Raji (cell line): ENCODE measurements around the gene BBC3.

Experiments
- POLR2A ChIP-seq: IDR thresholded peaks from 2 replicates; pipeline ENCODE4 v1.6.1; 2011; ENCODE audit warnings: low read depth, low read length, control low read depth; ENCODE audit not compliant: insufficient read depth

BBC3 gene

GRCh38 chr19:47188507-47189033 is 42.4 kb downstream of the BBC3 start:
- TF ChIP-seq POLR2A: no peak

DNA sequence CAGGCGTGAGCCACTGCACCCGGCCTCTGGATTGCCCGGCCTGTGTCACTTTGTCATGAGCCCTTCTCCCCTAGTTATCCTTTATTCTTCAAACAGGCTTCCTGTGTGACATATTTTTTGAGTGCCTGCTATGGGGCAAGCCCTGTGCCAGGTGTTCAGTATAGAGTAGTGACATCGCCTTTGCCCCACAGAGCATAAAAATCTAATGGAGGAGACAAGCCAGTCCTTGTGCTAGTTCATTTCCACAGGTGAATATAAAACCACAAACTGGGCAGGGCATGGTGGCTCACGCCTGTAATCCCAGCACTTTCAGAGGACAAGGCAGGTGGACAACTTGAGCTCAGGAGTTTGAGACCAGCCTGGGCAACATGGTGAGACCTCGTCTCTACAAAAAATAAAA is 43.2 kb downstream of the BBC3 start:
- TF ChIP-seq POLR2A: no peak

DNA sequence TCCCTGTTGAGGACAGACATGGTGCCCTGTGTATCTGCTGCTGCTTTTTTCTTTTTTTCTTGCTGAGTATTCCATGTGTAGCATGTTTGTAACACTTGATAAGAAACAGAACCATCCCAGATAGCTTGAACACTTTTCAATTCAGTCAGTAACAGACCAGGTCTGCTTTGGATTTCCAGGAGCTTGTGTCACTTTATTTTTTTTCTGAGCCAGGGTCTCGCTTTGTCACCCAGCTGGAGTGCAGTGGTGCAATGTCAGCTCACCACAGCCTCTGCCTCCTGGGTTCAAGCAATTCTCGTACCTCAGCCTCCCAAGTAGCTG is 43.7 kb downstream of the BBC3 start:
- no peak for TF ChIP-seq POLR2A

- TF ChIP-seq POLR2A: no peak
Measured at GRCh38 chr19:47186446-47187334, 44.3 kb downstream of the BBC3 start.

GRCh38 chr19:47183601-47184000 is 47.4 kb downstream of the BBC3 start:
- no peak for TF ChIP-seq POLR2A

DNA sequence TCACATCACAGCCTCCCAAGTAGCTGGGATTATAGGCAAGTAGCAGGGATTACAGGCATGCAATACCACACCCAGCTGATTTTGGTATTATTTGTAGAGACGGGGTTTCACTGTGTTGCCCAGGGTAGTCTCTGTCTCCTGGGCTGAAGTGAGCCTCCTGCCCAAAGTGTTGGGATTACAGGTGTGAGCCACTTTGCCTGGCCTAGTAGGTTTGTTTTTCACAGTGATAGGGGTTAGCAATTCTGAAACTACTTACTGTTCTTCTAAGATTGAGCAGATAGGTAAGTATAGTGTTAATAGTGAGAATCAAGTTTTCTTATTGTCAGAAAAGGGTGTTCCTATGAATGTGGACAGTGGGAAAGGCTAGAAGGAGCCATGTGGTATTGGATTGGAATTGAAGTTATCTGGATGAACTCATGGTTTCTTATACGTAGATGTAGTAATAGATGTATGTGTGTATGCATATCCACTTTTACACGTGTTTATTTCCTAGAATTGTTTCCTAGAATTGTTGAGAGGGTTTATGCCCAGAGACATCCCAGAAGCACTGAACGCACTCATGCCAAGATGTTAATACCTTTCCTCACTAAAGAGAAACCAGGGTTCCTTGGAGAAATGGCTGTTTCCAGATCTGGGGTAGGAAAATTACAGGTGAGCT is 51.2 kb downstream of the BBC3 start:
- TF ChIP-seq POLR2A: no peak

- TF ChIP-seq POLR2A: no peak
Measured at GRCh38 chr19:47176627-47177090, 54.3 kb downstream of the BBC3 start.

DNA sequence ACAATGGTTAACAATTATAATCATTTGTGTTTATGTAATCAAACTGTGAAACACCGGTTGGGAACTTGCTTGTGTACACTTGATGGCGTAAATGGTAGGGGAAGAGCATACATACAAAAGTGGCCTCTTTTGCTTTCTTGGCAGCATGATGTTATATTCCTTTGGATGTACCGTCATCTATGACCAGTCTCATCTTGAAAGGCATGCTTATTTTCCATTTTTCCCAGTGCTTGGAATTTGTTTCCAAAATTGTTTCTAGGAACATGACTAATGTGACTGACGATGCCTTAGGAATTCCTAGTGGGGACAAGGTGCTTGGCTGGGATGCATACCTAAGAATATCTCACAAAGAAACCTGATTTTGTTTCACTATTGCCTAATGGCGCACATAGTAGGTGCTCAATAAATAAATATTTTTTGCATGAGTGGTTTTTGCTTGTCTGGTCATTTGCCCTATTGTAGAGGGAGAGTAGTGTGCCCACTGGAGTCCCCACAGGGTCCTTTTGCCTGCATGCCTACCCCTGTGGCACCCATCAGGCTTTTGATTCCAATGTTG is 54.9 kb downstream of the BBC3 start:
- no peak for TF ChIP-seq POLR2A

GRCh38 chr19:47172666-47173455 is 58.1 kb downstream of the BBC3 start:
- TF ChIP-seq POLR2A: no peak
